ENCODE data around the gene TOP3A.
A peak's percentile ranks its signal among the peaks of the same experiment; 100 is the strongest.

Gene TOP3A

DNA sequence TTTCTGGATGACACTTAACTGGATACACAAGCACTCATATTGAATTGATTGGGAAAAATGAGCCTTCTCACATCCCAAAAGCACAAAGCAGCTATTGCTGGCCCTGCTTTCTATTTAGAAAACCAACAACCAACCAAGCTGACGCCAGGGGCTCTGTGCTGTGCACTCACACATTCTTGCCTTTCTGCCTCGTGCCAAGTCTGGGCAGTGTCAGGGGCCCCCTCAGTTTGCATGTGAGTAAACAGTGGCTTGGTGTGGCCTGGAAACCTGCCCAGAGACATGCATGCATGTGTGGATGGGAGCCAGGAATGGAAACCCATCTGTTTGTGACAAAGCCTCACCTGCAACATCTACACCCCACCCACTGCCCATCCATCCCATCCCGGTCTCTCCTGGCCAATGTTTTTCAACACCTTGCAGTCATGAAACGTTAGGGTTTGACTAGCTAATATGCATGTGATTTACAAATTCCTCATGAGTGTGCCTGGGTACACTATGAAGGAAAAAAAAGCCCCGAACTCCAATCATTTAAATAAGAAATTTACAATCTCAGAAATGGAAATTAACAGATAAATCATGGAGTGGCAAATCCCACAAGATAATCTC lies 33.9 kb downstream of the TOP3A start:
- no peak for DNase-seq (ENCODE audit: low read depth)
- TF ChIP-seq, protein P1, sequence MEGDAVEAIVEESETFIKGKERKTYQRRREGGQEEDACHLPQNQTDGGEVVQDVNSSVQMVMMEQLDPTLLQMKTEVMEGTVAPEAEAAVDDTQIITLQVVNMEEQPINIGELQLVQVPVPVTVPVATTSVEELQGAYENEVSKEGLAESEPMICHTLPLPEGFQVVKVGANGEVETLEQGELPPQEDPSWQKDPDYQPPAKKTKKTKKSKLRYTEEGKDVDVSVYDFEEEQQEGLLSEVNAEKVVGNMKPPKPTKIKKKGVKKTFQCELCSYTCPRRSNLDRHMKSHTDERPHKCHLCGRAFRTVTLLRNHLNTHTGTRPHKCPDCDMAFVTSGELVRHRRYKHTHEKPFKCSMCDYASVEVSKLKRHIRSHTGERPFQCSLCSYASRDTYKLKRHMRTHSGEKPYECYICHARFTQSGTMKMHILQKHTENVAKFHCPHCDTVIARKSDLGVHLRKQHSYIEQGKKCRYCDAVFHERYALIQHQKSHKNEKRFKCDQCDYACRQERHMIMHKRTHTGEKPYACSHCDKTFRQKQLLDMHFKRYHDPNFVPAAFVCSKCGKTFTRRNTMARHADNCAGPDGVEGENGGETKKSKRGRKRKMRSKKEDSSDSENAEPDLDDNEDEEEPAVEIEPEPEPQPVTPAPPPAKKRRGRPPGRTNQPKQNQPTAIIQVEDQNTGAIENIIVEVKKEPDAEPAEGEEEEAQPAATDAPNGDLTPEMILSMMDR (IDR thresholded peaks at IDR 0.05; ENCODE audit: insufficient read depth, low read depth, low read length, missing control alignments): no peak
- no peak overlapping the region for H3K4me3 ChIP-seq (ENCODE audit: low read length)

DNA sequence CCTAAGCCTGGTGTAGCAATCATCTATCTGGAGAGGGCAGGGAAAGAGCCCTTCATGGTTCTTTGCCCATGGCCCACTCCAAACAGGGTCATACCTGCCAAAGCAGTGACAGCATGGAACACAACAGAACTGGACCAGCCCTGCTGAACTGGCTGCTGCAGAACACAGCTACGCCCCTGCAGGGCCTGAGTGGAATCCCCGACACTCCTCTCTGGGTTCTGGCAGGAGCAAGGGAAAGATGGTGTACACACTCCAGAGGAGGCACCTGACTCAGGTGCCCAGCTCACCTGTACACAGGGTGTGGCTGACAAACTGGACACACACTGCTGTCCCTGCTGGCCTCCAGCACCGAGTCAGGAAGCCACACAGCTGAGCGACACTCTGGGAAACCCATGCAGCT lies 34.5 kb downstream of the TOP3A start:
- no peak overlapping the region for H3K4me3 ChIP-seq (ENCODE audit: low read length)
- TF ChIP-seq, protein P1 (IDR thresholded peaks at IDR 0.05; ENCODE audit: insufficient read depth, low read depth, low read length, missing control alignments): no peak
- DNase-seq (ENCODE audit: low read depth): no peak

DNA sequence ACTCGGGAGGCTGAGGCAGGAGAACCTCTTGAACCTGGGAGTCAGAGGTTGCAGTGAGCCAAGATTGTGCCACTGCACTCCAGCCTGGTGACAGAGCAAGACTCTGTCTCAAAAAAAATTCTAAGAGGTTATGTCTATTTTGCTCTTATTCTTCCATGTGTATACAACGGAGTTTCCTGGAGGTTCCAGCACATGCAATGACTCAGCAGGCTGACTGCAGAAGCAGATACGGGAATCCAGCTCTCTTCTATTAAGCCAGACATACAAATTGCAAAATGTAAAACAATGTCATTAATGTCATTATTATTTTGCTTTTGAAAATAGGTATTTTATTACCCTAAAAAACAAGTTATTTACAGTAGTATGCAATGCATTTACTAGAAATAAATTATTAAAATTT lies 35.9 kb downstream of the TOP3A start:
- DNase-seq (ENCODE audit: low read depth): no peak
- H3K4me3 ChIP-seq (ENCODE audit: low read length): no peak overlapping the region
- TF ChIP-seq, protein P1 (IDR thresholded peaks at IDR 0.05; ENCODE audit: insufficient read depth, low read depth, low read length, missing control alignments): no peak

DNA sequence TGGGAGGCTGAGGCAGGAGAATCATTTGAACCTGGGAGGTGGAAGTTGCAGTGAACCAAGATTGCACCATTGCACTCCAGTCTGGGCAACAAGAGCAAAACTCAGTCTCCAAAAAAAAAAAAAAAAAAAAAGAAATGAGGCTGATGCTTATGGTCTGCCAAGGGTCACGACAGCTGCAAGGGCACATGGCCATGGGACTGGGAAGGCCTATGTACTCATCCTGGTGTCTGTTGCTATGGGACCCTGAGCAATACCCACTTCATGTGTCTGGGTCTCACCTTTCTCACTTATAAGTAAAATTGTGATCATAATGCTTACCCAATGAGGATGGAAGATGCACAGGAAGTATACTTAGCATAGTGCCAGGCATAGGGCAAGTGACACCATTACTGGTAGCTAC lies 37.7 kb downstream of the TOP3A start:
- no peak overlapping the region for H3K4me3 ChIP-seq (ENCODE audit: low read length)
- no peak for DNase-seq (ENCODE audit: low read depth)
- TF ChIP-seq, protein P1 (IDR thresholded peaks at IDR 0.05; ENCODE audit: insufficient read depth, low read depth, low read length, missing control alignments): no peak

DNA sequence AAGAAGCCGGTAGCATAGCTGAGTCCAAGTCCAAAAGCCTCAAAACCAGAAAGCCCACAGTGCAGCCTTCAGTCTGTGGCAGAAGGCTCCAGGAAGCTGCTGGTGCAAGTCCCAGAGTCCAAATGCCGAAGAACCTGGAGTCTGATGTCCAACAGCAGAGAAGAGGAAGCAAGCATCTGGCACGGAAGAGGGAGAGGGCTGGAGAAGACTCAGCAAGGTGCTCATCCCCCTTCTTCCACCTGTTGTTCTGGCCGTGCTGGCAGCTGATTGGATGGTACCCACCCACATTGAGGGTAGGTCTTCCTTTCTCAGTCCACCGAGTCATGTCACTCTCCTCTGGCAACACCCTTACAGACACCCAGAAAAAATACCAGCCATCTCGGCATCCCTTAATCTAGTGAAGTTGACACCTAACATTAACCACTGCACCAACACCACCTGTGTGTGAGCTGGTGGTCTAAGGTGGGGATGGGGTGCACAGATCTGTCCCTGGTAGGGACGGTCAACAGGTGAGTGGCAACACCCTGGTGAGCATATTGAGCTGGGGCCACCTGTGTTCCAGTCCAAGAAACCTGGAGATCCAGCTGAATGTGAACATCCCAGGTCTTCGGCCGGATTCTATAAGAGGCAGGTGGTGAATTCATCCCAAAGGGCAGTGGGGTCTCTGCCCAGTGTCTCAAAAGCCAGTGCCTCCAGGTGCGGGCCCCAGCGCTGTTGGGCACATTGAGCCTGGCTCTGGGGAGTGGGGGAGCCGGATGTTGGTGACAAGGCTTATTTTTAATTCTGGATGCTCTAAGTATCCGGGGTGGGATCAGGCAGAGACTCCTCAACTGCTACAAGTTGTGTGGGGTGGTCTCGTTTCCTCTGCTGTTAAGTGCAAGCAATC lies 44.5 kb downstream of the TOP3A start:
- TF ChIP-seq, protein P1 (IDR thresholded peaks at IDR 0.05; ENCODE audit: insufficient read depth, low read depth, low read length, missing control alignments): no peak
- DNase-seq (ENCODE audit: low read depth): no peak
- H3K4me3 ChIP-seq (ENCODE audit: low read length): no peak overlapping the region

DNA sequence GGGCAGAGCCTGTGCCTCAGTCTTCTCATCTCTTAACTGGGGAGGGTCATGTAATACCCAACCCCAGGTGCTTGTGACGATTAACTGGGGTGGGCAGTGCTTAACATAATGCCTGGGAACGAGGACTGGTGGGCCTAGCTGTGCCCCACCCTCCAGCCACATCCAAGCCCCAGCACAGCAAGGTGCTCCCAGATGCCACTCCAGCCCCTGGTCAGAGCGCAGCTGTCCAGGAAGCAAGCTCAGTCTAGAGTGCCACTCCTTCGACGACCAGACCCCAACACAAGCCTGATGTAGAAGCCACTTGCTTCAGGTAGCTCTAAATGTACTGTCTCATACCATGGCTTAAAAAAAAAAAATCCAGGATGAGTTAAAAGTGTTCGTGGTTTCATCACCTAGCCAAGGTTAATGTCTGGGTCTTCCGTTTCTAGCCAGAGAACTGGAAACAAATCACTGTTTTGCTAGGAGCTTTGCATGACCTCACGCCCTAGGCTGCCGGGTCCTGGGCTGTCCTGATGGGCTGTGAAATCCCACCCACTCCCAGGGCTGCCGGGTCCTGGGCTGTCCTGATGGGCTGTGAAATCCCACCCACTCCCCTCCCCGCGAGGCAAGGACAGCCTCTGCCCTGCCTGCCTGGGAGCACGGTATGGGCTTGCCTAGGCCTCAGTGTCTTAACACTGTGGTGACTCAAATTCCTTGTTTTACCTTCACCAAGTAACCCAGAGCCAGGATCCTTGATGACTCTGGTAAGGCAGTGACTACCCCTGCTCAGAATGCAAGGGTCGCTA lies 46.7 kb downstream of the TOP3A start:
- no peak overlapping the region for H3K4me3 ChIP-seq (ENCODE audit: low read length)
- TF ChIP-seq, protein P1 (IDR thresholded peaks at IDR 0.05; ENCODE audit: insufficient read depth, low read depth, low read length, missing control alignments): no peak
- peak; percentile 51 for DNase-seq (ENCODE audit: low read depth)
